Right atrium auricular region (tissue), 2 donors: ENCODE data around the gene C15orf62. TPM values are rescaled to one million over a fixed set of nuclear protein-coding genes. Genes with fewer than 3 reads are reported as not detected.

ENCODE experiments used
- DNase-seq: peaks from one replicate; pipeline ENCODE4 v3.0.0-alpha.2; 2019; ENCODE audit warnings: low spot score
- H3K27ac ChIP-seq, 2 donors: fragments of 200-600 bp; sonication (generic); 1 replicate in 1 of 2; 2 replicates in 1 of 2; pipeline ENCODE4 v1.5.1; 2016 to 2019
- H3K27me3 ChIP-seq, 2 donors: fragments of 200-600 bp; sonication (generic); one replicate each; pipeline versions ENCODE4 v1.5.1 to v1.6.0; 2017 to 2019
- H3K36me3 ChIP-seq: fragments of 200-600 bp; sonication (generic); one replicate; pipeline ENCODE4 v1.5.1; 2016
- H3K4me1 ChIP-seq, 2 donors: fragments of 200-600 bp; sonication (generic); one replicate each; pipeline versions ENCODE4 v1.5.1 to v1.6.0; 2017 to 2019
- H3K4me3 ChIP-seq, 2 donors: fragments of 200-600 bp; sonication (generic); 1 replicate in 1 of 2; 2 replicates in 1 of 2; pipeline ENCODE4 v1.5.1; 2017 to 2019; ENCODE audit warnings: mild to moderate bottlenecking in 1 of 2, moderate library complexity in 1 of 2
- H3K9me3 ChIP-seq, 2 donors: fragments of 200-600 bp; sonication (generic); one replicate each; pipeline ENCODE4 v1.5.1; 2019
- CTCF ChIP-seq, 2 donors: fragments of 200-600 bp; sonication (generic); IDR thresholded peaks; one replicate each; pipeline ENCODE4 v1.5.1; 2019; ENCODE audit warnings: antibody characterized with exemption in 2 of 2
- total RNA-seq, 2 donors: library from RNA; depleted of rRNA; stranded (reverse); fragments of >200 nt; gene quantifications; one replicate each; pipeline ENCODE4 v1.1.0, GENCODE V29; 2016

C15orf62 gene
- total RNA-seq, 2 donors from 2014 or later, result 0.83 TPM; not detected in 1

DNA sequence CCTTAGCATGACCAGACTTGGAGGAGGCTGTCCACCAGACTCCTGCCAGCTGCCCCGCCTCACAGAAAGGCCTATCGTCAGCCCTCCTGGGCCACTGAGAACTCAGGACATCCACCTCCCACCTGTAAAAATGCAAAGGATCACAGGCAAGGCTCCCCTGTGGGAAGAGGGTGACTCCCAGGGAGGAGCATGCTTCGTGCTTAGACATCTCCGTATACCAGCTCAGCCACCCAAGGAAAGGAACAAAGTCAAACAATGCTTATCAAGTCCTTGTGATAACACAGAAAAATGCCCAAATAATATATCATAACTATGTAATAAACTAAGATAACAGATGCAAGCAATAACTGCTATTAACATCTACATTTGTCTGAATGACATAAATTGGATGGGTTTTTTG, 18.9 kb upstream of the C15orf62 start:
- no peak for TF ChIP-seq CTCF (IDR thresholded peaks at IDR 0.05)
- Histone ChIP-seq H3K36me3 (peaks cover 34% of the 10 kb centered on the region), H3K27ac (no peak overlapping the region), H3K4me3 (no peak overlapping the region), H3K9me3 (no peaks in the 10 kb centered on the region), H3K27me3 (no peaks in the 10 kb centered on the region), H3K4me1 (peaks cover 0 to 13% of the 10 kb centered on the region in 2 donors)
- no peak for DNase-seq

- TF ChIP-seq CTCF (IDR thresholded peaks at IDR 0.05), result no peak
- no peak overlapping the region for H3K27ac ChIP-seq
- H3K4me1 ChIP-seq, result peaks cover 0 to 14% of the 10 kb centered on the region in 2 donors
- H3K9me3 ChIP-seq, result no peaks in the 10 kb centered on the region
- no peak overlapping the region for H3K4me3 ChIP-seq
- no peaks in the 10 kb centered on the region for H3K27me3 ChIP-seq
- DNase-seq, result no peak
- peaks cover 34% of the 10 kb centered on the region for H3K36me3 ChIP-seq
These were observed 18.0 kb upstream of the C15orf62 start for GRCh38 chr15:40751745-40752144.

- H3K27ac ChIP-seq, result peak overlapping the region; percentile 67 to 80
- H3K4me1 ChIP-seq, result peaks cover 0 to 14% of the 10 kb centered on the region in 2 donors
- DNase-seq, result no peak
- peak overlapping the region; percentile 64 to 92 for H3K4me3 ChIP-seq
- no peaks in the 10 kb centered on the region for H3K9me3 ChIP-seq
- no peak for TF ChIP-seq CTCF (IDR thresholded peaks at IDR 0.05)
- no peaks in the 10 kb centered on the region for H3K27me3 ChIP-seq
- peaks cover 23% of the 10 kb centered on the region for H3K36me3 ChIP-seq
These were observed 15.3 kb upstream of the C15orf62 start for GRCh38 chr15:40754574-40754882.

- Histone ChIP-seq H3K27ac (peak within 1 kb of the TSS; percentile 67 to 80), H3K27me3 (no peaks in the 10 kb centered on the region), H3K4me3 (peak within 1 kb of the TSS; percentile 64 to 92), H3K36me3 (peaks cover 23% of the 10 kb centered on the region), H3K9me3 (no peaks in the 10 kb centered on the region), H3K4me1 (peaks cover 0 to 14% of the 10 kb centered on the region in 2 donors)
- TF ChIP-seq CTCF (IDR thresholded peaks at IDR 0.05), result peak in 1 of 2 donors; percentile 38
- peak; percentile 91 for DNase-seq
These were observed 14.6 kb upstream of the C15orf62 start, which contains the start of gene RMDN3 for GRCh38 chr15:40754883-40755811. TSS of gene RMDN3 (minus strand) at chr15:40755254. CDS start at chr15:40754783, 471 bp downstream.

DNA sequence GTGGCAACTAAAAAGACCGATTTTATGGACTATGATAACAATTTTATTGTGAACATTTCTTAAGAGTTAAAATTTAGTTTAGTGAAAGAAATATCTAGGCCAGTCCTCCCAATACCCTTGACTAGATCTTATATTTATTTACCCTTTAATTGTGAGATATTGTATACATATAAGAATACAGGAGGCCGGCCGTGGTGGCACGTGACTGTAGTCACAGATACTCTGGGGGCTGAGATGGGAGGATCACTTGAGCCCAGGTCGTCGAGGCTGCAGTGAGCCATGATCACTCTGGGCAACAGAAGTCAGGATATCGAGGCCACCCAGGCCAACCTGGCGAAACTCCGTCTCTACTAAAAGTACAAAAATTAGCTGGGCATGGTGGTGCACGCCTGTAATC, 14.0 kb upstream of the C15orf62 start:
- Histone ChIP-seq H3K4me1 (peaks cover 0 to 14% of the 10 kb centered on the region in 2 donors), H3K9me3 (no peaks in the 10 kb centered on the region), H3K36me3 (peaks cover 19% of the 10 kb centered on the region), H3K27ac (peak overlapping the region in 1 of 2 donors; percentile 67), H3K27me3 (no peaks in the 10 kb centered on the region), H3K4me3 (peak overlapping the region; percentile 64 to 92)
- DNase-seq, result no peak
- no peak for TF ChIP-seq CTCF (IDR thresholded peaks at IDR 0.05)
